GM10847 (cell line): ENCODE measurements around the gene RAD9A.

Experiments used
- POLR2A ChIP-seq: IDR thresholded peaks from 2 replicates; pipeline ENCODE4 v1.6.1; 2011; ENCODE audit not compliant: insufficient read length; ENCODE audit errors: extremely low read depth

RAD9A gene

DNA sequence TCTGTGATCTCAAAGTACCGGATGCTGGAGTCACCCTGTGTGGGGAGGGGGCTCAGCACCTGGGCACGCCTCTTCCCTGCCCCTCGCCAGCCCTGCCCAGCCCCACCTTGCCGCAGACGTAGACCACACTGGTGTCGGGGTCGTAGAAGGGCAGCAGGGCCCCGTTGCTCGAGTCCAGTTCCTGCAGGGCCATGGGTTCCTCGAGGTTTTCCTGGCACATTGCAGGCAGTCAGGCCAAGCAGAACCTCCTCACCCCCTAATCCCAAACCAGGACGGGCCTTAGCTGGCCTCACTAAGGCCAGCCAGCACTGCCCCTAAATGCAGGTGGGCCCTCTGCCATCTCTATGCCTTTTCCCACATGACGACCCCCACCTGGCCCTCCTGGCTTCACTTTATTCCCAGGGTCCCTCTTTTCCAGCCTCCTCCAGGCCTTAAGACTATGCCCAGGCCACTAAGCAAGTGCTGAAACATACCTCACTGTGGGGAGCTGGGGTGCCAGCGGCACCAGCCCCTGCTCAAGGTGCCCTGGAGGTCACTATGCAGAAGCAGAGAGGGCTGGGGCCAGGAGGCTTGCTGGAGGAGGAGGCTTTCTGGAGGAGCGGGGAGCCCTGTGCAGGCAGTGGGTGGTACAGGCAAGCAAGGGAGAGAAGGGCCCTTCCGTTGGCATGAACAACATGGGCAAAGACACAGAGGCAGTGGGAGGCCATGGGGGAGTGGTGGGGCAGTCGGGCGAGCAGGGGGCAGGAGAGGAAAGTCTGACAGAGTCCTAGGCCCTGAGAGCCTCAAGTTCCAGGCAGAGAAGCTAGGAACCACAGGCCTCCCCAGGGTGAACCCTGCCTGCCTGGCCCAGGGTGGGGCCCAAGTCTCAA, 48.7 kb downstream of the RAD9A start:
- no peak for TF ChIP-seq POLR2A

DNA sequence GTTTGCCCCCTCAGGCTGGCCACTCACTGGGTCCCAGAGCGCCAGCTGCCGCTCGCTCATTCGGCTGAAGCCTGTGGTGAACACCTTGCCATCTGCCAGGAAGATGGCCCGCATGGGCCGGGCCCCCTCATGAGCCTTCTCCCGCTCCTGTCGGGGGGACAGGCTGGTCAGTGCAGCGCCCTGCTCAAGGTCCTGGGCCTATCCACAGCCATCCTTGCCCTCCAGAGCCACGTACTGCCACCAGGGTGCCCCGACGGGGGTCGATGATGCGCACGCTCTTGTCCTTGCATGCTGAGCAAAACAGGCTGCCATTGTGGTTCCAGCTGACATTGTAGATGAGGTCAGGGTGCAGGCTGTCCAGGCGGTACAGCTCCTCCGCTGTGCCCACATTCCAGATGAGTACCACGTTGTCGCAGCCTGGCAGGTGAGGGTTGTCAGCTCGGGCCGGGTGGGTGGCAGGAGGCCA, 49.3 kb downstream of the RAD9A start:
- no peak for TF ChIP-seq POLR2A

- TF ChIP-seq POLR2A, result no peak
Observed at GRCh38 chr11:67441731-67442351, 50.1 kb downstream of the RAD9A start.

DNA sequence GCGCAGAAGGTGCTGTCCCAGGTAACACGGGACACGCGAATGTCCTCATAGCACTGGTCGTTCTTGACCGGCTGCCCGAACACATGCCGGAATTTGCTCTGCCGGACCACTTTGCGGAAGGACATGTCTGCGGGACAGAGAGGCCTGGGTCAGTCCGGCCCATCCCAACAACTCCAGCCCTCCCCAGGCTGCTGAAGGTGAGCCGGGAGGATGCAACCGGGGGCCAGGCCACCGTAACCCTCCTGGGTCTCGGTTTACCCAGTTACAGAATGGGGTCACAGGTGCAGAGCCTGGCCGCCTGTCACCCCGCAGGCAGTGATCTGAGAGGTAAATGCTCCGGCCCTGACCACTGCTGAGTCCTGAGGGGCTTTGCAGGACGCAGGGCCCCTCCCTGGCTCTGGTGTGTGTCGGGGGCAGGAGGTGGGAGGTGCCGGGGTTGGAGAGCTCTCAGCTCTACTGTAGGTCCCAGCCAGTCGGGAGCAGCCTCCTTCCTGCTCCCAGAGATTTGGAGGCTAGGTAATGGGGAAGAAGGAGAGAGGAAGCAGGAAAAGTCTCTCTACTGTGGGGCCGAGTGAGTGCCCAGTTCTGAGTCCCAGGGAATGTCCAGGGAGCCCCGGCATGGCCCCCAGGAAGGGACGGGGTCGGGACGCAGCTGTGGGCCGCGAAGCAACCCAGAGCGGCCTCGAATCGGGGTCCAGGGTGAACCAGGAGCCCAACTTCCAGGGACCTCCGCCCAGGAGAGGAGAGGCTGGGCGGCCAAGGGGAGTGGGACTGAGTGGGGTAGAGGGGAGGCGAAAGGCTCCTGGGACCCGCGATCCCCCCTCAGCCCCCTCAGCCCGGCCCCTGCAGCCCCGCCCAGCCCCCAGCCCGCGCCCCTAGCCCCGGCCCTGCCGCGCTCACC, 51.0 kb downstream of the RAD9A start:
- peak; percentile 19 for TF ChIP-seq POLR2A

DNA sequence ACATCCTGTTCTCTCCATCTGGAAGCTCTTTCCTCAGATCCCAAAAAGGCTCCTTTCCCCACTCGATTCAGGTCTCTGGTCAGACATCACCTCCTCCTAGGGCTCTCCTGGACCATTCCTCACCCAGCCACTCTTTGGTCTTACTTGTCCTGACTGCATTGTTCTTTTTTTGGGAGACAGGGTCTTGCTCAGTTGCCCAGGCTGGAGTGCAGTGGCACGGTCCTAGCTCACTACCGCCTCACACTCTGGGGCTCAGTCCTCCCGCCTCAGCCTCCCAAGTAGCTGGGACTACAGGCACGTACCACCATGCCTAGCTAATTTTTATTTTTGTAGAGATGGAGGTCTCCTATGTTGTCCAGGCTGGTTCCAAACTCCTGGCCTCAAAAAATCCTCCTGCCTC, 53.7 kb downstream of the RAD9A start:
- TF ChIP-seq POLR2A, result no peak
